ENCODE data around the gene LMO7.

The LMO7 gene

GRCh38 chr13:75635828-75636435 is at the start of gene LMO7:
TSS of gene LMO7 (plus strand) at chr13:75636330. CDS start at chr13:75636658, 328 bp downstream.
- Histone ChIP-seq H3K4me1 (peaks cover 0 to 29% (median 3%) of the 10 kb centered on the region in 4 donors), H3K36me3 (no peaks in the 10 kb centered on the region), H3K27me3 (no peaks in the 10 kb centered on the region), H3K4me3 (peak within 1 kb of the TSS; percentile 59 to 76), H3K9me3 (no peaks in the 10 kb centered on the region), H3K27ac (peak within 1 kb of the TSS; percentile 83 to 84)
- peak; percentile 45 to 80 for DNase-seq
- intact Hi-C loops (cut with DNase I; ENCODE audit: low total_unique reads), result loop anchor here (10.0 kb wide), 1 partner anchor 271 kb away; no protein-coding TSS in a partner anchor
- TF ChIP-seq CTCF (IDR thresholded peaks at IDR 0.05), result no peak

GRCh38 chr13:75587679-75588078 is 48.5 kb upstream of the LMO7 start:
- Histone ChIP-seq H3K9me3 (peaks cover 0 to 16% (median 6%) of the 10 kb centered on the region in 3 donors), H3K27ac (no peak overlapping the region), H3K4me1 (no peaks in the 10 kb centered on the region), H3K4me3 (no peak overlapping the region), H3K36me3 (peaks cover 5 to 18% (median 15%) of the 10 kb centered on the region in 3 donors), H3K27me3 (no peaks in the 10 kb centered on the region)
- DNase-seq, result no peak
- intact Hi-C loops (cut with DNase I; ENCODE audit: low total_unique reads), result no loop called here
- no peak for TF ChIP-seq CTCF (IDR thresholded peaks at IDR 0.05)

- intact Hi-C loops (cut with DNase I; ENCODE audit: low total_unique reads), result no loop called here
- TF ChIP-seq CTCF (IDR thresholded peaks at IDR 0.05), result no peak
- H3K36me3 ChIP-seq, result peaks cover 0 to 7% (median 4%) of the 10 kb centered on the region in 3 donors
- no peaks in the 10 kb centered on the region for H3K9me3 ChIP-seq
- no peak overlapping the region for H3K4me3 ChIP-seq
- no peaks in the 10 kb centered on the region for H3K4me1 ChIP-seq
- H3K27me3 ChIP-seq, result no peaks in the 10 kb centered on the region
- H3K27ac ChIP-seq, result no peak overlapping the region
- no peak for DNase-seq
Measured at GRCh38 chr13:75596657-75597182, 39.4 kb upstream of the LMO7 start.

GRCh38 chr13:75600371-75600770 is 35.8 kb upstream of the LMO7 start:
- Histone ChIP-seq H3K36me3 (peaks cover 0 to 7% (median 3%) of the 10 kb centered on the region in 3 donors), H3K27ac (no peak overlapping the region), H3K9me3 (no peaks in the 10 kb centered on the region), H3K4me3 (no peak overlapping the region), H3K27me3 (no peaks in the 10 kb centered on the region), H3K4me1 (no peaks in the 10 kb centered on the region)
- no peak for TF ChIP-seq CTCF (IDR thresholded peaks at IDR 0.05)
- intact Hi-C loops (cut with DNase I; ENCODE audit: low total_unique reads), result no loop called here
- no peak for DNase-seq

GRCh38 chr13:75603038-75603437 is 33.1 kb upstream of the LMO7 start:
- no peak for DNase-seq
- intact Hi-C loops (cut with DNase I; ENCODE audit: low total_unique reads), result no loop called here
- TF ChIP-seq CTCF (IDR thresholded peaks at IDR 0.05), result no peak
- H3K4me3 ChIP-seq, result no peak overlapping the region
- no peaks in the 10 kb centered on the region for H3K9me3 ChIP-seq
- peaks cover 0 to 8% (median 3%) of the 10 kb centered on the region in 3 donors for H3K36me3 ChIP-seq
- H3K27ac ChIP-seq, result no peak overlapping the region
- H3K27me3 ChIP-seq, result no peaks in the 10 kb centered on the region
- no peaks in the 10 kb centered on the region for H3K4me1 ChIP-seq

All from tibial artery (tissue), 4 donors.